Measurements from ENCODE around the gene CALHM3.

CALHM3 gene

DNA sequence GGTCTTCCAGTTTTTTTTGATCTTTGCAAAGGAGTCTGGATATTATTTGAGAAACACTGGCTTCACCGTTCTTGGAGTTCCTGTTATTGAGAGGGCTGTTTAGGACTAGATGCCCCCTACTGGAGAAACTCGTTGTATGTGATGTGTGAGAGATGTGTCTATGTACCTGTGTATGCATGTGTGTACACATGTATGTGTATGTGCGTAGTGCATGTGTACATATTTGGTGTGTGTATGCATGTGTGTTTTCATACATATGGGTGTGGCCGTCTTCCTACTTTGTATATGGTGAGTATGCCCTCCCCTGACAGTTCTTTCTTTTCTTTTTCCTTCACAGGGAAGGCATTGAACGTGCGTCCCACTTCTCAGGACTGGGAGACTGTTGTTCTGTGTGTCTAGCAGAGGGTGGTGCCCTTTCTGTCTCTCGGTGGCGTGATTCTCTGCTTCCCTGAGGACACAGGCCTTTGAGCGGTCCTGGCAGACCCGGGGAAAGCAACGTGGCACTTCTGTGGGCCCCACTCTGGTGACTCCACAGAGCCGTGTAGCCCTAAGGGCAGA is 3.0 kb upstream of the CALHM3 start:
- FAIRE-seq, result peak; percentile 93

DNA sequence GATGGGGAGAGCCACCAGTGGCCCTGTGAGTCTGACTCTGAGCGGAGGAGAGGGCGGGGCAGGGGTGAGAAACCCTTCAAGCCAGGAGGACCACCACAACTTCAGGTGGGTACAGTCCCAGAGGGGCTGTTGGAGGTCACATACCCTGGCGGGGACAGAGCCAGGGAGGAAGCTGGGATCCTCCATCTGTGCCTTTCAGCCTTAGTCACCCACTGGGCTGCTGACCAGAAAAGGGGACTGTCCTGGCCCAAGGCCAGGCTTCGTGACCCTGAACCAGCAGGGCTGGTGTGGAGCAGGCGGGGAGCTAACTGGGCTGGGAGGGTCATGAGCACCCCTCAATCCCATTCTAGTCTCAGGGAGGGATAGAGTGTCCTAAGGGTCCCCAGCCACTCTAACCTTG is 1.5 kb upstream of the CALHM3 start:
- FAIRE-seq (no peak), DNase-seq (ENCODE audit: insufficient read length) (no peak)
- TF ChIP-seq POLR2AphosphoS5 (IDR thresholded peaks at IDR 0.05; ENCODE audit: low read depth, low read length) (no peak), TAF1 (IDR thresholded peaks at IDR 0.05; ENCODE audit: borderline replicate concordance, low read depth, low read length) (no peak), POLR2A (IDR thresholded peaks at IDR 0.05; ENCODE audit: low read depth, low read length) (no peak)

More for the DNA sequence above, 3.0 kb upstream of the CALHM3 start:
- DNase-seq (ENCODE audit: insufficient read length), result no peak
- TF ChIP-seq POLR2A (IDR thresholded peaks at IDR 0.05; ENCODE audit: low read depth, low read length) (no peak), POLR2AphosphoS5 (IDR thresholded peaks at IDR 0.05; ENCODE audit: low read depth, low read length) (no peak), TAF1 (IDR thresholded peaks at IDR 0.05; ENCODE audit: borderline replicate concordance, low read depth, low read length) (no peak)

DNA sequence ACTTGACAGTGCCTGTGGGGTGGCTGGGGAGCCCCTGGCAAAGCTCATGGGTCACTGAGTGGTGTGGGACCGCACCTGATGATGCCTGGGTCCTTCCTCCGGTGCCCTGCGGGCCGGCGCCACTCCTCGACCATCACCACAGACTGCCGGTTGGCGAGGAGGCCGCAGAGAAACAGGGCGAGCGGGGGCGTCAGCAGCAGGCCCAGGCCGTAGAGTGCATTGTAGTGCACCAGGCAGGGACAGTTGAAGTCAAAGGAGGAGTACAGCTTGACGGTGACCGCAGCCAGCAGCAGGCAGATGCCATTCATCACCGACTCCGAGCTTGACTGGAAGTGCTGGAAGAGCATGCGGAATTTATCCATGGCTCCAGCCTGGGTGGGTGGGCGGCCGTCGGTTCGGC is 369 bp downstream of the CALHM3 start:
- no peak for DNase-seq (ENCODE audit: insufficient read length)

DNA sequence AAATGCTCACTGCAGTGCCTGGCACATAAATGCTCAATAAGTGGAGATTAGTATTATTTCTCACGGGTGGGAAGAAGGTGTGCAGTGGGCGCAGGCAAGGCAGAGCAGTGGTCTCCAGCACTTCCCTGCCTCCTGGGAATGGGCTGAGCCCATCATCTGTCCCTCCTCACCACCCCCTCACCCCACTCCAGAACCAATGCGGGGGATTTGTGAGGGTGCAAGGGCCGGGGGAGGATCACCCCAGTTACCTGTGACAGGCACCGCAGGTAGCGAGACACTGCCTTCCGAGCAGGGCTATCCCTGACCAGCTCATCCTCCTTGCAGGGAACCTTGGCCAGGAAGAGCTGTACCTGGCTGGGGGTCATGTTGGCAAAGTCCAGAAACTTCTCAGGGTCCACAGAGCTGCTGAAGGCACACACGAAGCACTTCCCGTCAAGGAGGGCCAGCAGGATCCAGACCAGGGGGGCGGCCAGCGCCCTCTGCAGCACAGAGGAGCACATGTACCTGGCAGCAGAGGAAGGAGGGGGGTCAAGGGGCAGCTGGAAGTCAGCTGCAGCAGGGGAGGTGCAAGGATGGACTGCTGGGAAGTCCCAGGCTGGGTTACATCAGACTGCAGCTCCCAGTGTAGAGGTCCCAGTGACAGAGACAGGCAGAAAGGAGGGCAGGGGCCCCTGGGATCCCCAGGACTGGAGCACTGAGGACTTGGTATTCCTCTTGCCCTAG is 2.8 kb downstream of the CALHM3 start:
- FAIRE-seq (no peak), DNase-seq (ENCODE audit: insufficient read length) (no peak)
- TF ChIP-seq TAF1 (IDR thresholded peaks at IDR 0.05; ENCODE audit: borderline replicate concordance, low read depth, low read length), result no peak
- no peak for TF ChIP-seq POLR2AphosphoS5 (IDR thresholded peaks at IDR 0.05; ENCODE audit: low read depth, low read length)
- TF ChIP-seq POLR2A (IDR thresholded peaks at IDR 0.05; ENCODE audit: low read depth, low read length), result peak; percentile 31; the same call in 1 of the 2 replicates

More for the DNA sequence above, 369 bp downstream of the CALHM3 start:
- no peak for FAIRE-seq
- no peak for TF ChIP-seq POLR2A (IDR thresholded peaks at IDR 0.05; ENCODE audit: low read depth, low read length)
- no peak for TF ChIP-seq POLR2AphosphoS5 (IDR thresholded peaks at IDR 0.05; ENCODE audit: low read depth, low read length)
- TF ChIP-seq TAF1 (IDR thresholded peaks at IDR 0.05; ENCODE audit: borderline replicate concordance, low read depth, low read length), result no peak

DNA sequence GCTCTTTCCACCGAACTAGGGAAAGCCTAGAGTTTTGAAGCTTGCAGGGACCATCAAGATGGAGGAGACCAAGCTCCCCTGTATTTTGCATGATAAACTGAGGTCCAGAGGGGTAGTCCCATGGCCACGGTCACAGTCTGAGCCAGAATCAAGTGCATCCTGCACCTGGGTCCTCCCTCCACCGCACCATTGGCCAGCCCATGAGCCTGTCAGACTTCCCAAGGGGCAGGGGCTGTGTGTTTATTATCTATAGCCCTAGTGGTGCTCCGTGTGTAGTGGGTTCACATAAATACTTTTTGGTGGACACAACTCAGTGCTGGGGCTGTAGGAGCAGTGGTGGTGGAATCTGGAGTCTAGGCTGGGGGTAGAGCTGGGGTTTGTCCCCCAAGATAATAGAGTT is 3.6 kb downstream of the CALHM3 start:
- DNase-seq (ENCODE audit: insufficient read length) (no peak), FAIRE-seq (no peak)
- TF ChIP-seq POLR2A (IDR thresholded peaks at IDR 0.05; ENCODE audit: low read depth, low read length), result no peak
- TF ChIP-seq TAF1 (IDR thresholded peaks at IDR 0.05; ENCODE audit: borderline replicate concordance, low read depth, low read length), result no peak
- no peak for TF ChIP-seq POLR2AphosphoS5 (IDR thresholded peaks at IDR 0.05; ENCODE audit: low read depth, low read length)

DNA sequence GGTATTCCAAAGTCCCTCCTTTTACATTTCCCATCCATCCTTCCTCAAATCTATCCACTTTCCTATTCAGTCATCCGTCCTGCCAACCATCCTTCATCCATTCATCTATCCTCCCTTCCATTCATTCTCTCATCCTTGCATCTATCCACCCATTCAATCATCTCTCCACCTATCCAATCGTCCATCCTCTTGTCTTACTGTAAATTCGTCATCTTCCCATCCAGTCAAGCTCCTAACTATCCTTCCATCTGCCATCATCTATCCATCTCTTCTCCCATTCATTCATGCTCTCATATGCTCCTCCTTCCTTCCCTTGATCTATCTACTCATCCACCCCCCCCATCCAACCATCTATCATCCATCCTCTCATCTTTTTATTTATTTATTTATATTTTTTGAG is 5.0 kb downstream of the CALHM3 start:
- TF ChIP-seq POLR2A (IDR thresholded peaks at IDR 0.05; ENCODE audit: low read depth, low read length) (no peak), POLR2AphosphoS5 (IDR thresholded peaks at IDR 0.05; ENCODE audit: low read depth, low read length) (no peak), TAF1 (IDR thresholded peaks at IDR 0.05; ENCODE audit: borderline replicate concordance, low read depth, low read length) (no peak)
- no peak for FAIRE-seq
- no peak for DNase-seq (ENCODE audit: insufficient read length)

DNA sequence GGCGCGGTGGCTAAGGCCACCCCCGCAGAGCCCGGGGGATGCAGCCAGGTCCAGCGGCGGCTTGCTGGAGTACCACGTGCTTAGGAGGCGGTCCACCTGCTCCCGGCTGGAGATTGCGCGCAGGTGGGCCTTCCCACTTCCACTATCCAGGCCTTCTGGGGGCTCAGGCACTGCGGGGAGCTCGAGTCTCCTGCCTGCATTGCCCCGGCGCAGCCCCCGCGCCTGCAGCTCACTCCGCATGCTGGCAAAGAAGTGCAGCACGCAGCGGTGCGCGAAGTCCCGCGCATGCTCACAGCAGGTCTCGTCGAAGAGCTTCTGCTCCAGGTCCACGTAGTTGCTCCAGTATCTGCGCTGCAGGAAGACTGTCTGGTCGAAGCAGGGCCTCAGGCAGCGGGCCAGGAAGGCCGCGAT is 5.8 kb downstream of the CALHM3 start:
- FAIRE-seq (no peak), DNase-seq (ENCODE audit: insufficient read length) (no peak)
- TF ChIP-seq POLR2AphosphoS5 (IDR thresholded peaks at IDR 0.05; ENCODE audit: low read depth, low read length) (no peak), TAF1 (IDR thresholded peaks at IDR 0.05; ENCODE audit: borderline replicate concordance, low read depth, low read length) (no peak), POLR2A (IDR thresholded peaks at IDR 0.05; ENCODE audit: low read depth, low read length) (no peak)

DNA sequence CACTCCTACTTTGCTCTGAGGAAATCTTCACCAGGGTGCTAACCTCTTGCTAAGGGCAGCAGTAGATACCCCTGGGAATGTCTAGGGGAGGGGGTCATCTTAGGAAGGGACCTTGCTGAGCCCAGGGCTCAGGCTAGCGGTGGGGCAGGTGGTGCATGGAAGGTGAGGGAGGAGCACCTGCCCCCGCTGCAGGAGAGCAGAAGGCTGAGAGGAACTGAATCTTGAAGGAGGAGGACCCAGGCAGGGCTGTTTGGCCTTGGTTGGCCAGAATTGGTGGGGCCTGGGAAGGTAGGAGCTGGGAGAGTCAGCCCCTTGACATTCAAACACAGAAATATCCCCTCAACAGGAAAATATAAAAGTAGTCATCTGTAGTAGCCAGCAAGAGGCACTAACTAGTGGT is 7.0 kb downstream of the CALHM3 start:
- no peak for DNase-seq (ENCODE audit: insufficient read length)
- peak; percentile 91 for FAIRE-seq
- TF ChIP-seq POLR2AphosphoS5 (IDR thresholded peaks at IDR 0.05; ENCODE audit: low read depth, low read length) (peak; percentile 62), POLR2A (IDR thresholded peaks at IDR 0.05; ENCODE audit: low read depth, low read length) (peak; percentile 54), TAF1 (IDR thresholded peaks at IDR 0.05; ENCODE audit: borderline replicate concordance, low read depth, low read length) (no peak)

DNA sequence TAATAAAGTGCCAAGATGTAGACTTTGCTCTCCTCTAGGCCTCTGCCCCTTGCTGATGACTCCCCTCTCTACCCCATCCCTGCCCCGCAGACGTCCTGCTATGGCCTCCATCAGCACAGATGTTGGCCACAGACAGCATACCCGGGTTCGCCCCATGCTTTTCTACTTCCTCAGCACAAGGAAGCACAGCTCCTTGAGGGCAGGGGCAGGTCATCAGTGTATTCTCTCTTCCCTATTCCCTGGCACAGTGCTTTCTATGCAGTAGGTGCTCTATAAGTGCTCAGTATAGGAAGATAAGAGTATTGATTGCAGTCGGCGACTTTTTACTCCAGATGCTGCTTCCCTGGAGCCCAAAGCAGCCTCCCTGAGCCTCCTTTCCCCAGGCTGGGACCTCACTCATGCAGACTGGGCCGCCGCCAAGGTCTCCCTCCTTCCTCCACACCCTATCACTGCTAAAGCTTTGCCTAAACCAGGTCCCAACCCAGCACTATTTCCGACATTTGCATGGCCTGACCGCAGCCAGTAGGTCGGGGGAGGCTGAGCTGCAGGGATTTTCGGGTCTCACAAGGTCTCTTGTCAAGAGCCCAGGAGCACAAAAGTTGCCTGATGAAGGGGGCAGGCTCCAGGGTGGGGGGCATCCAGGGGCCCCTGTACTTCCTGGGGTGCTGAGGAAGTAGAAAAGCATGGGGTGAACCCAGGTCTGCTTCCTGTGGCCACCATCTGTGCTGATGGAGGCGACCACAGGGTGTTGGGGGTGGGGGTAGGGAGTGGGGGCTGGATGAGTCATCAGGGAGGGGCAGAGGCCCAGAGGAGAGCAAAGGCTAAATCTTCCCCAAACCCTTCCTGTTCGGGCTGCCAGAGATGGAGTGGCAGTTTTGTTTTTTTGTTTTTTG is 8.0 kb downstream of the CALHM3 start:
- DNase-seq (ENCODE audit: insufficient read length) (peak; percentile 80), FAIRE-seq (peak; percentile 96)
- peak; percentile 55; the same call in 1 of the 2 replicates for TF ChIP-seq TAF1 (IDR thresholded peaks at IDR 0.05; ENCODE audit: borderline replicate concordance, low read depth, low read length)
- peak; percentile 86 for TF ChIP-seq POLR2A (IDR thresholded peaks at IDR 0.05; ENCODE audit: low read depth, low read length)
- TF ChIP-seq POLR2AphosphoS5 (IDR thresholded peaks at IDR 0.05; ENCODE audit: low read depth, low read length), result peak; percentile 76

DNA sequence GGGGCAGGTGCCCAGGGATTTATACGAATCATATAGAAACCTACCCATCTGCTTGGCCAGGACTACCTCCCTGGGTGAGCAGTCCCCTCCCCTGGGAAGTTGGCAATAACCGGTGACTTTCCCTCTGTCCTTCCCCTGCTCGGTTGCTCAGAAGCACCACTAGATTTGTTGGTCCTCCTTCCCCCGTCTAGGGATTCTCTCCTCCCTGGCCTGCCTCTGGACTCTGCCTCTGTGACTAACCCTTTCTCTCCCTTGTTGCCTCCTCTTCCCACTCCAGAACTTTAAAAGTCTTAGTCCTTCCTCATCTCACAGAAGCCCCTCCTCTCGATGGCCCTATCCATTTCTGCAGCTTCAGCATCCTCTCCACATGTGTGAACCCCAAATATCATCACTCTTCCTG is 9.8 kb downstream of the CALHM3 start:
- FAIRE-seq, result peak; percentile 73
- no peak for DNase-seq (ENCODE audit: insufficient read length)
- no peak for TF ChIP-seq POLR2AphosphoS5 (IDR thresholded peaks at IDR 0.05; ENCODE audit: low read depth, low read length)
- TF ChIP-seq TAF1 (IDR thresholded peaks at IDR 0.05; ENCODE audit: borderline replicate concordance, low read depth, low read length), result no peak
- no peak for TF ChIP-seq POLR2A (IDR thresholded peaks at IDR 0.05; ENCODE audit: low read depth, low read length)

DNA sequence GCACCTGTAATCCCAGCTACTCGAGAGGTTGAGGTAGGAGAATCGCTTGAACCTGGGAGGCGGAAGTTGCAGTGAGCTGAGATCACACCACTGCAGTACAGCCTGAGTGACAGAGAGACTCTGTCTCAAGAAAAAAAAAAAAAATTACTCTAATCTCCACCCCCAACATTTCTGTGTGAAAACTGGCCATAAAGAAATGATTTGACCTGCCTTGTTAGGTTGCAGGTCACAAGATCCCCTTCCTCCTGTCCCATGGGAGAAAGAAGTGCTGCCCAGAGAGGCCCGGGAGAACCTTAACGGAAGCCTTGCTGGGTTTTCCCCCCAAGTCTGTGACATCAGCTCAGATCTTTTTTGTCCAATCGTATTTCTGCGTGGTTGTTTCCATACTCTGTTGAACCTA is 11.6 kb downstream of the CALHM3 start:
- no peak for DNase-seq (ENCODE audit: insufficient read length)
- FAIRE-seq, result peak; percentile 88
- TF ChIP-seq TAF1 (IDR thresholded peaks at IDR 0.05; ENCODE audit: borderline replicate concordance, low read depth, low read length), result no peak
- TF ChIP-seq POLR2A (IDR thresholded peaks at IDR 0.05; ENCODE audit: low read depth, low read length), result no peak
- no peak for TF ChIP-seq POLR2AphosphoS5 (IDR thresholded peaks at IDR 0.05; ENCODE audit: low read depth, low read length)

All from GM12892 (cell line).